ENCODE data around the gene GNB5. TPM values are rescaled to one million over a fixed set of nuclear protein-coding genes. Genes with fewer than 3 reads are reported as not detected.

The GNB5 gene
- total and polyA plus RNA-seq, 2 of the 13 experiments (the other 11 are each of a cell fraction or from before 2014, with no cell fraction given) = 13.7 to 14.4 TPM

- intact Hi-C loops (cut with micrococcal nuclease; ENCODE audit: unreplicated experiment) = no loop called here
- H3K4me1 ChIP-seq (ENCODE audit: insufficient read depth, low read length) = peaks cover 58% of the 10 kb centered on the region
- H3K27me3 ChIP-seq (ENCODE audit: control insufficient read depth in 1 of 2, insufficient read depth in 2 of 2, low read length in 2 of 2) = no peaks in the 10 kb centered on the region
- no TSS peak for BruUV-seq (replicated peaks)
- TF ChIP-seq ZNF776 (CRISPR knock-in tag; IDR thresholded peaks at IDR 0.05) = no peak
- no peak for TF ChIP-seq ZFP82 (CRISPR knock-in tag; IDR thresholded peaks at IDR 0.05; ENCODE audit: borderline replicate concordance)
- TF ChIP-seq CEBPZ (IDR thresholded peaks at IDR 0.05; ENCODE audit: low read length) = no peak
- TF ChIP-seq MNT (IDR thresholded peaks at IDR 0.05) = no peak
- H3K4me2 ChIP-seq (ENCODE audit: low read depth, low read length) = no peak overlapping the region
- POLR2A ChIA-PET = no interaction called here
- no peaks in the 10 kb centered on the region for H3K9me3 ChIP-seq (ENCODE audit: low read length)
- no peaks in the 10 kb centered on the region for H3K36me3 ChIP-seq (replicated peaks in 1 of 2; ENCODE audit: control insufficient read depth in 1 of 2, insufficient read depth in 2 of 2, low read length in 2 of 2)
- no peaks in the 10 kb centered on the region for H4K20me1 ChIP-seq (ENCODE audit: insufficient read depth, low read length)
- CTCF ChIA-PET (ENCODE audit: low intra/inter-chr PET ratio, low total read pairs) = no interaction called here
- H3K27ac ChIP-seq (ENCODE audit: extremely low read length, insufficient read depth, low read length) = no peak overlapping the region
- in situ Hi-C loops (cut with HindIII; ENCODE audit: extremely low pct_ligation_motif_present, low pct_unique_long_range_greater_than_20kb) = no loop called here
- no peaks in the 10 kb centered on the region for H3K79me2 ChIP-seq (ENCODE audit: insufficient read depth, low read length)
- no peak overlapping the region for H3K9ac ChIP-seq (ENCODE audit: insufficient read depth, low read depth, low read length)
- FAIRE-seq = no peak
- DNase-seq (ENCODE audit: low spot score) = no peak
- no peak overlapping the region for H3K4me3 ChIP-seq (replicated peaks in 1 of 3; ENCODE audit: insufficient read depth in 1 of 3, low read depth in 2 of 3, low read length in 3 of 3)
- ATAC-seq = no peak
- no peak overlapping the region for H2AFZ ChIP-seq (ENCODE audit: low read length)
- WGBS (ENCODE audit: low lambda C conversion rate) = 96% methylated on average over 6 of the region's 6 CpGs
These were observed 84.0 kb downstream of the GNB5 start for GRCh38 chr15:52107238-52107637.

Measured in HepG2 (cell line).